ENCODE results near the gene SPTBN5. TPM values are rescaled to one million over a fixed set of nuclear protein-coding genes. Genes with fewer than 3 reads are reported as not detected.

SPTBN5 gene
- total RNA-seq, 1 experiment from 2014 or later = 0.84 TPM

DNA sequence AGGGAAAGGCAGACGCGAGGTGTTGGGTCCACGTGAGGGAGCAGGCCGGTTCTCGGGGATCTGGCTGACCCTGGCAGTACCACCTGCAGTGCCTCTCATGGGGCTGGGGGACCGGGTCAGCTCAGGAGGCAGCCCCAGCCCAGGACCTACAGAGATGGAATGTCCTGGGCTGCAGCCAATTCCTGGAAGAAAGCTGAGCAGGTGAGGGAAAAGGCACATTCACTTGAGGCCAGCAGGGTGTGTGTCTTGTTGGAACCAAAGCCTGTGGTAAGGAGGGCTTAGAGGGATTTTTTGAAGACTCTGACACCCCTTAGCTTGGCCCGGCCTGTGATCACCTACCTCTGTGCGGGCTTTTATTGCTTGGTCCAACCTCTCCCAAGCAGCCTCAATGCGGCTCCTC, 39.4 kb downstream of the SPTBN5 start:
- Histone ChIP-seq H3K9ac (ENCODE audit: low read length) (no peak overlapping the region), H3K36me3 (ENCODE audit: low read depth, low read length) (no peaks in the 10 kb centered on the region), H4K20me1 (ENCODE audit: low read length) (no peaks in the 10 kb centered on the region), H3K4me2 (ENCODE audit: low read length) (no peak overlapping the region), H2AFZ (ENCODE audit: low read length) (no peak overlapping the region), H3K4me3 (ENCODE audit: low read length) (no peak overlapping the region), H3K27me3 (ENCODE audit: low read length) (no peaks in the 10 kb centered on the region), H3K9me2 (replicated peaks; ENCODE audit: low read length) (no peaks in the 10 kb centered on the region), H3K4me1 (ENCODE audit: insufficient read depth, low read length) (no peaks in the 10 kb centered on the region), H3F3A (ENCODE audit: low read length, unreplicated experiment) (no peaks in the 10 kb centered on the region), H3K9me3 (ENCODE audit: low read length) (no peaks in the 10 kb centered on the region), H3K27ac (ENCODE audit: low read length) (no peak overlapping the region), H3K79me2 (ENCODE audit: low read length) (no peaks in the 10 kb centered on the region)
- BruUV-seq (replicated peaks) = no TSS peak
- no peak for ATAC-seq
- DNase-seq = no peak
- intact Hi-C loops (cut with micrococcal nuclease) = no loop called here
- POLR2A ChIA-PET (ENCODE audit: unreplicated experiment) = interaction anchor here (0.6 kb wide), 1 partner anchor 16 kb away, joined by 3 read pairs; no protein-coding TSS in a partner anchor
- CTCF ChIA-PET = no interaction called here
- no peak for TF ChIP-seq EZH2 (IDR thresholded peaks at IDR 0.05; ENCODE audit: low read length, unreplicated experiment)
- no peak for TF ChIP-seq CTCF (conservative IDR thresholded peaks at IDR 0.05; ENCODE audit: low read depth, low read length)
- no peak for TF ChIP-seq EZH2phosphoT487 (IDR thresholded peaks at IDR 0.05; ENCODE audit: borderline replicate concordance, low read length)

DNA sequence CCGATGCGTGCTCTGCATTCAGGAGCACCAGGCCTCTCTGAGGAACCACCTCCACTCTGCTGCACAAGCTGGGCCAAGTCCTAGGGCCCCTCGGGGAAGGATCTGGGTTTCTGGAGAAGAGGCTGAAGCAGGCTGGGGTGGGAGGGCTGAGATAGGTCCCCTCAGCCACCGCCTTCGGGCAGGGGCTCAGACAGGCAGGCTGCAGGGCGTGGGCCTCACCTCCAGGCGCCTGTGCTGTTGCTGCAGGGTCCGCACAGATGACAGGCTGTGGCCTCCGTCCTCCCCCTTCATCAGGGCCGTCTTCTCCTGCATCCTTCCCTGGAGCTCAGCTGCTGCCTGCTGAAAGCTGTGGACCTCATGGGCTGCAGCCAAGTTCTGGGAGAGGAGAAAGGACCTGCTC, 40.0 kb downstream of the SPTBN5 start:
- no TSS peak for BruUV-seq (replicated peaks)
- intact Hi-C loops (cut with micrococcal nuclease) = no loop called here
- Histone ChIP-seq H3K36me3 (ENCODE audit: low read depth, low read length) (no peaks in the 10 kb centered on the region), H3K27ac (ENCODE audit: low read length) (no peak overlapping the region), H3K4me3 (ENCODE audit: low read length) (no peak overlapping the region), H2AFZ (ENCODE audit: low read length) (no peak overlapping the region), H3K4me1 (ENCODE audit: insufficient read depth, low read length) (no peaks in the 10 kb centered on the region), H3K4me2 (ENCODE audit: low read length) (no peak overlapping the region), H3K9ac (ENCODE audit: low read length) (no peak overlapping the region), H3K9me2 (replicated peaks; ENCODE audit: low read length) (no peaks in the 10 kb centered on the region), H3K9me3 (ENCODE audit: low read length) (no peaks in the 10 kb centered on the region), H4K20me1 (ENCODE audit: low read length) (no peaks in the 10 kb centered on the region), H3K79me2 (ENCODE audit: low read length) (no peaks in the 10 kb centered on the region), H3K27me3 (ENCODE audit: low read length) (no peaks in the 10 kb centered on the region), H3F3A (ENCODE audit: low read length, unreplicated experiment) (no peaks in the 10 kb centered on the region)
- DNase-seq = no peak
- ChIA-PET POLR2A (ENCODE audit: unreplicated experiment) (no interaction called here), CTCF (no interaction called here)
- TF ChIP-seq EZH2phosphoT487 (IDR thresholded peaks at IDR 0.05; ENCODE audit: borderline replicate concordance, low read length) (no peak), EZH2 (IDR thresholded peaks at IDR 0.05; ENCODE audit: low read length, unreplicated experiment) (no peak), CTCF (conservative IDR thresholded peaks at IDR 0.05; ENCODE audit: low read depth, low read length) (no peak)
- no peak for ATAC-seq

DNA sequence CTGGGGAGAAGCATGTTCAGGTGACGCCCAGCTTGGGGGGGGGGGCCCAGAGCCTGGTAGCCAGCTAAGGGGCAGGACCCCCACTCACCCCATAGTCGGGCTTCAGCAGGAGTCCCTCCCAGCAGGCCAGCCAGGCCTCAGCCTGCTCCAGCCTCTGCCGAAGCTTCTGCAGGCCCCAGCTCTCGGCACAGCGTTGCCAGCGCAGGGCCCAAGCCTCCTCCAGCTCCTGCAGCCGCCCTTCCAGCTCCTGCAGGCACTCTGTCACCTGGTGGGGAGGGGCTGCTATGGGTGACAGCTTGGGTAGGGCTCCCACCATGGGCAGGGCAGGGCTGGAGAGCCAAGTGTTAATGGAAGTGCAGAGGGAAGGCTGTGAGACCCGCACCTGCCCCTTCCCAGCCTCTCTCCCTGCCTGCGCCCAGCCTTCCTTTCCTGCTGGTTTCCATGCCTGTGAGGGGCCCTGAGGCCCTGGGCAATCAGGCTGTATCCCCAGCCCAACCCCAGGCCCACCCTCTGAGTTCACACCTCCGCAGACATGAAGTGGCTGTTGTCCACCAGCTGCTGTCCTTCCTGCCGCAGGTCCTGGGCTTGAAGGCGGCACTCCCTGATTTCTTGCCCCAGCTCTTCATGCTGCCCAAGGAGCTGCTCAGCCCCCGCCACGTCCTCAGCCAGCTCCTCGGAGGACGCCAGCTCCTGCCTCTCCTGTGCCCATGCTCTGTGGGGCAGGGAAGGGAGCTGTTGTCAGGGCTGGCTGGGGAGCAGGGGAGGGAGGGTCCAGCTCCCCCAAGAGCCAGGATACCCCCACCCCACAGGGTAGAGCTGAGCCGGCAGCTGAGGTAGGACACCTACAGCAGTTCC, 40.9 kb downstream of the SPTBN5 start:
- H3K9me3 ChIP-seq (ENCODE audit: low read length) = no peaks in the 10 kb centered on the region
- H3K27ac ChIP-seq (ENCODE audit: low read length) = no peak overlapping the region
- H3K79me2 ChIP-seq (ENCODE audit: low read length) = no peaks in the 10 kb centered on the region
- H3K27me3 ChIP-seq (ENCODE audit: low read length) = no peaks in the 10 kb centered on the region
- no peaks in the 10 kb centered on the region for H4K20me1 ChIP-seq (ENCODE audit: low read length)
- H2AFZ ChIP-seq (ENCODE audit: low read length) = no peak overlapping the region
- H3K9me2 ChIP-seq (replicated peaks; ENCODE audit: low read length) = no peaks in the 10 kb centered on the region
- CTCF ChIA-PET = no interaction called here
- H3K4me1 ChIP-seq (ENCODE audit: insufficient read depth, low read length) = no peaks in the 10 kb centered on the region
- intact Hi-C loops (cut with micrococcal nuclease) = no loop called here
- DNase-seq = no peak
- TF ChIP-seq EZH2 (IDR thresholded peaks at IDR 0.05; ENCODE audit: low read length, unreplicated experiment) (no peak), CTCF (conservative IDR thresholded peaks at IDR 0.05; ENCODE audit: low read depth, low read length) (no peak), EZH2phosphoT487 (IDR thresholded peaks at IDR 0.05; ENCODE audit: borderline replicate concordance, low read length) (no peak)
- H3K4me3 ChIP-seq (ENCODE audit: low read length) = no peak overlapping the region
- 0 out of 2 replicates have a peak, but pooled peaks have one; percentile 4 for ATAC-seq
- no TSS peak for BruUV-seq (replicated peaks)
- no peaks in the 10 kb centered on the region; the same call in 1 of the 2 replicates for H3K36me3 ChIP-seq (ENCODE audit: low read depth, low read length)
- H3K4me2 ChIP-seq (ENCODE audit: low read length) = no peak overlapping the region
- POLR2A ChIA-PET (ENCODE audit: unreplicated experiment) = interaction anchor here (0.5 to 0.7 kb wide), 2 partner anchors 49 to 1288 kb away, joined by 3 to 4 read pairs; no protein-coding TSS in a partner anchor
- H3F3A ChIP-seq (ENCODE audit: low read length, unreplicated experiment) = no peaks in the 10 kb centered on the region
- no peak overlapping the region for H3K9ac ChIP-seq (ENCODE audit: low read length)

All from PC-3 (cell line).